CD4-positive, CD25-positive, alpha-beta regulatory T cell (primary cell): ENCODE results near the gene DAGLA. TPM values are rescaled to one million over a fixed set of nuclear protein-coding genes. Genes with fewer than 3 reads are reported as not detected.

Source experiments
- ATAC-seq, 2 donors: fragments of 150-1000 bp; cut with Tn5 transposase; one replicate each; pipeline ENCODE4 v1.10.0; 2021; ENCODE audit warnings: low read depth in 2 of 2, moderate number of reproducible peaks in 2 of 2, moderate library complexity in 1 of 2
- DNase-seq, 3 donors: peaks; one replicate each; pipeline versions ENCODE4 v3.0.0 to v3.0.0-alpha.2; 2012 to 2022; ENCODE audit warnings: mixed read lengths in 1 of 3
- H3K27ac ChIP-seq: one replicate; pipeline ENCODE4 v1.7.0; 2013; ENCODE audit warnings: mild to moderate bottlenecking, low read length; ENCODE audit not compliant: insufficient read depth, poor library complexity, severe bottlenecking
- H3K27me3 ChIP-seq: one replicate; pipeline ENCODE4 v1.7.0; 2013; ENCODE audit warnings: low read length; ENCODE audit not compliant: control insufficient read depth, insufficient read depth
- H3K36me3 ChIP-seq: one replicate; pipeline ENCODE4 v1.7.0; 2013; ENCODE audit warnings: mild to moderate bottlenecking, low read length, moderate library complexity; ENCODE audit not compliant: control insufficient read depth, insufficient read depth
- H3K4me1 ChIP-seq: 2 replicates; pipeline ENCODE4 v1.7.0; 2013; ENCODE audit warnings: mild to moderate bottlenecking, low read length; ENCODE audit not compliant: insufficient read depth, control insufficient read depth, poor library complexity, severe bottlenecking
- H3K4me3 ChIP-seq: one replicate; pipeline ENCODE4 v1.7.0; 2013; ENCODE audit warnings: low read depth, mild to moderate bottlenecking, low read length, moderate library complexity
- H3K9me3 ChIP-seq, 2 experiments: 1 replicate in 1 of 2; 2 replicates in 1 of 2; pipeline ENCODE4 v1.7.0; 2013; ENCODE audit warnings: low read length in 2 of 2, mild to moderate bottlenecking in 1 of 2, moderate library complexity in 1 of 2; ENCODE audit not compliant: control insufficient read depth in 2 of 2
- H3K27ac Mint-ChIP-seq, 3 donors: one replicate each; pipeline ENCODE4 v1.8.0; 2020 to 2022; ENCODE audit warnings: mild to moderate bottlenecking in 3 of 3, mixed read lengths in 3 of 3, moderate library complexity in 2 of 3
- H3K27me3 Mint-ChIP-seq: one replicate; pipeline ENCODE4 v1.8.0; 2022; ENCODE audit warnings: mild to moderate bottlenecking, mixed read lengths
- H3K36me3 Mint-ChIP-seq: one replicate; pipeline ENCODE4 v1.8.0; 2020; ENCODE audit warnings: mixed read lengths
- H3K4me1 Mint-ChIP-seq, 4 donors: one replicate each; pipeline ENCODE4 v1.8.0; 2020 to 2022; ENCODE audit warnings: mixed read lengths in 4 of 4, mild to moderate bottlenecking in 1 of 4
- H3K4me3 Mint-ChIP-seq, 4 donors: one replicate each; pipeline ENCODE4 v1.8.0; 2020 to 2022; ENCODE audit warnings: mild to moderate bottlenecking in 4 of 4, mixed read lengths in 4 of 4, moderate library complexity in 3 of 4
- H3K9me3 Mint-ChIP-seq, 7 donors: one replicate each; pipeline ENCODE4 v1.8.0; 2020 to 2022; ENCODE audit warnings: mixed read lengths in 7 of 7, mild to moderate bottlenecking in 3 of 7, moderate library complexity in 2 of 7
- polyA plus RNA-seq, 4 donors: library from polyadenylated mRNA; unstranded; fragments of 300-500 nt; fragmentation: Illumina TruSeq; gene quantifications; one replicate each; pipeline ENCODE4 v1.2.3, GENCODE V29; 2021
- total RNA-seq: library from RNA; stranded (reverse); gene quantifications from one replicate; pipeline ENCODE4 v1.2.3, GENCODE V29; 2022

The DAGLA gene
- total and polyA plus RNA-seq, 5 donors from 2014 or later, result 0.08 to 0.94 (median 0.10) TPM; not detected in 2

- Histone ChIP-seq H3K27ac (no peak overlapping the region), H3K4me3 (no peak overlapping the region), H3K4me1 (no peaks in the 10 kb centered on the region), H3K36me3 (no peaks in the 10 kb centered on the region), H3K9me3 (no peaks in the 10 kb centered on the region), H3K27me3 (no peaks in the 10 kb centered on the region)
- Mint-ChIP-seq H3K27me3 (no peaks in the 10 kb centered on the region), H3K4me3 (no peak overlapping the region), H3K27ac (no peak overlapping the region), H3K9me3 (no peaks in the 10 kb centered on the region), H3K36me3 (no peaks in the 10 kb centered on the region), H3K4me1 (no peaks in the 10 kb centered on the region)
- no peak for ATAC-seq
- no peak for DNase-seq
These were observed 29.4 kb downstream of the DAGLA start for GRCh38 chr11:61709572-61709971.

GRCh38 chr11:61710019-61710418, 29.8 kb downstream of the DAGLA start:
- no peak for ATAC-seq
- no peaks in the 10 kb centered on the region for H3K27me3 Mint-ChIP-seq
- H3K27ac Mint-ChIP-seq, result no peak overlapping the region
- H3K4me1 Mint-ChIP-seq, result no peaks in the 10 kb centered on the region
- no peaks in the 10 kb centered on the region for H3K36me3 Mint-ChIP-seq
- no peaks in the 10 kb centered on the region for H3K9me3 Mint-ChIP-seq
- Histone ChIP-seq H3K4me1 (no peaks in the 10 kb centered on the region), H3K9me3 (no peaks in the 10 kb centered on the region), H3K27ac (no peak overlapping the region), H3K4me3 (no peak overlapping the region), H3K27me3 (no peaks in the 10 kb centered on the region), H3K36me3 (no peaks in the 10 kb centered on the region)
- H3K4me3 Mint-ChIP-seq, result no peak overlapping the region
- DNase-seq, result no peak

DNA sequence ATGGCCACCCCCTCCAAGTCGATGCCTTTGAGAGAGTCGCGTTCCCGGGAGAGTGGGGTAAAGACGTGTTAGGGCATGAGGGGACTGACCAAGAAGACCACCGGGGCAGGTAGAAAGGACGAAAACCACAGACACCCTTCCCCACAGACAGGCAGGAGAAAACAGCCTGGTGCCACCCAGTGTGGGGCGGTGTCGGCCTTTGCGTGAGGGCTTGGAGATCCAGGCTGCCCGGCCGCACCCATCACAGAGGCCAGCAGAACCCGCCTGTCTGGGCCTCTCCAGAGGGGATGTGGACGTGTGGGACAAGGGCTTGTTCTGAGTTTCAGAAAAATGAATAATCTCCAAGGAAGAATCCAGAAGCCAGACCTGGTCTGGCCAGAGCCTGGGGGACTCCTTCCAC, 30.8 kb downstream of the DAGLA start:
- no peaks in the 10 kb centered on the region for H3K27me3 ChIP-seq
- no peak overlapping the region for H3K4me3 ChIP-seq
- Mint-ChIP-seq H3K27me3 (no peaks in the 10 kb centered on the region), H3K36me3 (no peaks in the 10 kb centered on the region), H3K4me1 (no peaks in the 10 kb centered on the region), H3K9me3 (no peaks in the 10 kb centered on the region), H3K4me3 (no peak overlapping the region), H3K27ac (no peak overlapping the region)
- no peak overlapping the region for H3K27ac ChIP-seq
- no peaks in the 10 kb centered on the region for H3K9me3 ChIP-seq
- no peak for ATAC-seq
- no peaks in the 10 kb centered on the region for H3K4me1 ChIP-seq
- DNase-seq, result no peak
- H3K36me3 ChIP-seq, result no peaks in the 10 kb centered on the region

- Mint-ChIP-seq H3K27ac (no peak overlapping the region), H3K36me3 (no peaks in the 10 kb centered on the region), H3K9me3 (no peaks in the 10 kb centered on the region), H3K4me1 (no peaks in the 10 kb centered on the region), H3K27me3 (no peaks in the 10 kb centered on the region), H3K4me3 (no peak overlapping the region)
- ATAC-seq (no peak), DNase-seq (no peak)
- Histone ChIP-seq H3K27ac (no peak overlapping the region), H3K4me1 (no peaks in the 10 kb centered on the region), H3K36me3 (no peaks in the 10 kb centered on the region), H3K27me3 (no peaks in the 10 kb centered on the region), H3K4me3 (no peak overlapping the region), H3K9me3 (no peaks in the 10 kb centered on the region)
These were observed 31.3 kb downstream of the DAGLA start for GRCh38 chr11:61711498-61711897.

- Mint-ChIP-seq H3K4me3 (no peak overlapping the region), H3K9me3 (no peaks in the 10 kb centered on the region)
These were observed 32.1 kb downstream of the DAGLA start for GRCh38 chr11:61712314-61712713.

GRCh38 chr11:61712846-61713245, 32.7 kb downstream of the DAGLA start:
- H3K4me3 ChIP-seq, result no peak overlapping the region
- no peak overlapping the region for H3K27ac ChIP-seq
- Mint-ChIP-seq H3K36me3 (no peaks in the 10 kb centered on the region), H3K27me3 (no peaks in the 10 kb centered on the region), H3K4me1 (no peaks in the 10 kb centered on the region), H3K27ac (no peak overlapping the region), H3K4me3 (no peak overlapping the region), H3K9me3 (no peaks in the 10 kb centered on the region)
- no peaks in the 10 kb centered on the region for H3K36me3 ChIP-seq
- DNase-seq (no peak), ATAC-seq (no peak)
- no peaks in the 10 kb centered on the region for H3K4me1 ChIP-seq
- no peaks in the 10 kb centered on the region for H3K27me3 ChIP-seq
- H3K9me3 ChIP-seq, result no peaks in the 10 kb centered on the region

More at GRCh38 chr11:61712314-61712713, 32.1 kb downstream of the DAGLA start:
- no peaks in the 10 kb centered on the region for H3K36me3 ChIP-seq
- H3K27me3 ChIP-seq, result no peaks in the 10 kb centered on the region
- no peaks in the 10 kb centered on the region for H3K9me3 ChIP-seq
- no peaks in the 10 kb centered on the region for H3K4me1 Mint-ChIP-seq
- H3K27ac Mint-ChIP-seq, result no peak overlapping the region
- no peak overlapping the region for H3K27ac ChIP-seq
- ATAC-seq, result no peak
- DNase-seq, result no peak
- H3K4me1 ChIP-seq, result no peaks in the 10 kb centered on the region
- no peak overlapping the region for H3K4me3 ChIP-seq
- no peaks in the 10 kb centered on the region for H3K27me3 Mint-ChIP-seq
- H3K36me3 Mint-ChIP-seq, result no peaks in the 10 kb centered on the region

GRCh38 chr11:61713464-61713863, 33.3 kb downstream of the DAGLA start:
- no peaks in the 10 kb centered on the region for H3K4me1 Mint-ChIP-seq
- no peaks in the 10 kb centered on the region for H3K9me3 Mint-ChIP-seq
- no peaks in the 10 kb centered on the region for H3K36me3 ChIP-seq
- no peak overlapping the region for H3K27ac Mint-ChIP-seq
- no peak overlapping the region for H3K4me3 Mint-ChIP-seq
- H3K4me1 ChIP-seq, result no peaks in the 10 kb centered on the region
- H3K27me3 Mint-ChIP-seq, result no peaks in the 10 kb centered on the region
- DNase-seq (no peak), ATAC-seq (no peak)
- H3K36me3 Mint-ChIP-seq, result no peaks in the 10 kb centered on the region
- H3K4me3 ChIP-seq, result no peak overlapping the region
- H3K27me3 ChIP-seq, result no peaks in the 10 kb centered on the region
- no peak overlapping the region for H3K27ac ChIP-seq
- H3K9me3 ChIP-seq, result no peaks in the 10 kb centered on the region

- H3K4me3 ChIP-seq, result no peak overlapping the region
- H3K27ac Mint-ChIP-seq, result no peak overlapping the region
- H3K27me3 Mint-ChIP-seq, result no peaks in the 10 kb centered on the region
- no peak overlapping the region for H3K4me3 Mint-ChIP-seq
- no peaks in the 10 kb centered on the region for H3K4me1 ChIP-seq
- H3K27me3 ChIP-seq, result no peaks in the 10 kb centered on the region
- ATAC-seq, result no peak
- no peak overlapping the region for H3K27ac ChIP-seq
- no peaks in the 10 kb centered on the region for H3K36me3 Mint-ChIP-seq
- no peaks in the 10 kb centered on the region for H3K9me3 ChIP-seq
- no peaks in the 10 kb centered on the region for H3K9me3 Mint-ChIP-seq
- H3K36me3 ChIP-seq, result no peaks in the 10 kb centered on the region
- no peak for DNase-seq
- H3K4me1 Mint-ChIP-seq, result no peaks in the 10 kb centered on the region
These were observed 33.7 kb downstream of the DAGLA start for GRCh38 chr11:61713906-61714305.
